NB4 (cell line): ENCODE data around the gene NIT1.

Experiments
- DNase-seq: peaks from one replicate; pipeline ENCODE4 v3.0.0; 2010; ENCODE audit warnings: low read depth
- H3K4me3 ChIP-seq: one replicate; pipeline ENCODE4 v1.5.1; 2011; ENCODE audit warnings: mild to moderate bottlenecking, low read depth, low read length, moderate library complexity
- MAX ChIP-seq: IDR thresholded peaks from 2 replicates; pipeline ENCODE4 v1.6.1; 2011; ENCODE audit warnings: low read depth, low read length
- MYC ChIP-seq: IDR thresholded peaks from 2 replicates; pipeline ENCODE4 v1.6.1; 2011; ENCODE audit warnings: low read depth, low read length
- POLR2A ChIP-seq: IDR thresholded peaks from 2 replicates; pipeline ENCODE4 v1.6.1; 2011; ENCODE audit warnings: mild to moderate bottlenecking; ENCODE audit not compliant: insufficient read length; ENCODE audit errors: extremely low read depth
- TF ChIP-seq, protein P1 (sequence below): IDR thresholded peaks from one replicate; pipeline ENCODE4 v1.5.1; 2012; ENCODE audit warnings: low read depth, low read length

The NIT1 gene

DNA sequence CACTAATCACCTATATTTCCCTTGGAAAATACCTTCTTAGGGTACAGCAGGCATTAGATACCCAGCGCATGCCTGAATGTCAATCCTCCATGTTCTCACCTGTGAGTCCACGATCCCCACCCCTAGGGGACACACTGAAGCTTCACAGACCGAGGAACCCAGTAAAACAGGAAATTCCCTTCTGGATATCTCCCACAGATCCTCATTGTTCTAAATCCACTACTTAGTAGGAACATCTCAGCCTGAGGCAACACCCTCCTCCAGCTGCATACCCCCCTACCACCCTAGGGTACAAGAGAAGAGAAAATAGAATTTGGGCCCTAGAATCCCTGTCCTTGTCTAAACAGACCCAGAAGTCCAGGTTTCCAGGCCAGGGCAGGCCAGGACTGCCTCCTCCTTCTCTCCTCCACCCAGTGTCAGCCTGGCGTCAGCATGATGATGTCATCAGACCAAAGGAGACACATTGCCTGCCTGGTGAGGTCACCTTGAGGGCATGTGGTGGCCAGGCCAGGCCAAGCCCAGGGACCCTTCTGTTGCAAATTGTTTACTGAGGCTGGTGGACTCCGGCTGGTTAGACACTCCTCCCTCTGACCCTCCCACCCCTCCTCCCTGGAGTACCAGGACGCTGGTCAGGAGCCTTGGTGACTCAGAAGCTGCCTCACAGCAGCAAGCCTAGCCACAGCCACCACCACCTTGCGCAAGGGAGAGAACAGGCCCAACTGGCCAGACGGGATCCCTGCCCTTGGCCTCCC lies 34.7 kb upstream of the NIT1 start:
- DNase-seq: peak; percentile 97
- peak; percentile 27; the same call in 1 of the 2 replicates for TF ChIP-seq MAX
- TF ChIP-seq MYC: 0 out of 2 replicates have a peak, but pooled peaks have one; percentile 10
- no peak for TF ChIP-seq POLR2A
- TF ChIP-seq, protein P1, sequence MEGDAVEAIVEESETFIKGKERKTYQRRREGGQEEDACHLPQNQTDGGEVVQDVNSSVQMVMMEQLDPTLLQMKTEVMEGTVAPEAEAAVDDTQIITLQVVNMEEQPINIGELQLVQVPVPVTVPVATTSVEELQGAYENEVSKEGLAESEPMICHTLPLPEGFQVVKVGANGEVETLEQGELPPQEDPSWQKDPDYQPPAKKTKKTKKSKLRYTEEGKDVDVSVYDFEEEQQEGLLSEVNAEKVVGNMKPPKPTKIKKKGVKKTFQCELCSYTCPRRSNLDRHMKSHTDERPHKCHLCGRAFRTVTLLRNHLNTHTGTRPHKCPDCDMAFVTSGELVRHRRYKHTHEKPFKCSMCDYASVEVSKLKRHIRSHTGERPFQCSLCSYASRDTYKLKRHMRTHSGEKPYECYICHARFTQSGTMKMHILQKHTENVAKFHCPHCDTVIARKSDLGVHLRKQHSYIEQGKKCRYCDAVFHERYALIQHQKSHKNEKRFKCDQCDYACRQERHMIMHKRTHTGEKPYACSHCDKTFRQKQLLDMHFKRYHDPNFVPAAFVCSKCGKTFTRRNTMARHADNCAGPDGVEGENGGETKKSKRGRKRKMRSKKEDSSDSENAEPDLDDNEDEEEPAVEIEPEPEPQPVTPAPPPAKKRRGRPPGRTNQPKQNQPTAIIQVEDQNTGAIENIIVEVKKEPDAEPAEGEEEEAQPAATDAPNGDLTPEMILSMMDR: no peak
- no peak overlapping the region for H3K4me3 ChIP-seq

DNA sequence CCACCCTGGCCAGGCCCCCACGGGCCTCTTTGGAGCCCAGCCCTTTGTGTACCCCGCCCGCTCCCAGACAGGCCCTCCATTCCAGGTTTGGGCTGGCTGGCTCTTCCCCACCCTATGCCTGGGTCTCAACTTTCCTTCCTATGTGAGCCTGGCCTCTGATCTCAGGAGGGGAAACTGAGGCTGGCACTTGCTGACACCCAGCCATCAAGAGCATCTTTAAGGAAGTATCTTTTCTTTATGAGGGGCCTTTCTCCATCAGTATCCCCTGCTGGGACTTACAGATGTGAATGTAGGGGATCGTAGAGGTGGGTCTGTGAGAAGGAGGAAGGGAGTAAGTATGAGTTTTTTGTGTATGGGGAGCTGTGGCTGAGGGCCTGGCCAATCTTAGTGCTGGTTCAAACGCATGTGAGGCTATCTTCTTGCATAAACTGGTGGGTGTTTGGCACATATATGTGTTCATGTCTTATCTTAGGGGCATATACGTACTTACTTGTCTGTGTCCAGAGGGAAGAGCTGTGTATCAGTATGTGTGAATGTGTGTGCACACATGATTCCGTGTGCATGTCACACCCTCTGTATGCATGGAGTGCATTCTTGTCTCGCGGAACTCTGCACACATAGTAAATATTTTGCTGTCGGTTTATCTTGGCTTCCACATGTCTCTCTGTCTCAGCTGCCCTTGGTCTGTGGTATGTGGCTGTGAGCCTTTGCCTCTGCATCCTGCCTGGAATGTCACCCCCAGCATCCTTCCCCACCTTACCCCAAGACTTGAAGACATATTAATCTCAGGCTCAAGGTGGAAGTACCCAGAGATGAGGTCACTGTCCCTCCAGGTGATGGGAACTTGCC lies 33.9 kb upstream of the NIT1 start:
- no peak for TF ChIP-seq MYC
- TF ChIP-seq MAX: no peak
- TF ChIP-seq, protein P1: no peak
- TF ChIP-seq POLR2A: no peak
- no peak overlapping the region for H3K4me3 ChIP-seq
- peak; percentile 68 for DNase-seq

GRCh38 chr1:161084597-161084988 lies 33.3 kb upstream of the NIT1 start:
- TF ChIP-seq MYC: no peak
- no peak for TF ChIP-seq MAX
- no peak for TF ChIP-seq POLR2A
- TF ChIP-seq, protein P1: no peak
- DNase-seq: no peak
- H3K4me3 ChIP-seq: no peak overlapping the region

GRCh38 chr1:161085165-161085564 lies 32.7 kb upstream of the NIT1 start:
- TF ChIP-seq, protein P1: no peak
- TF ChIP-seq MAX (no peak), MYC (no peak), POLR2A (no peak)
- H3K4me3 ChIP-seq: no peak overlapping the region
- no peak for DNase-seq

DNA sequence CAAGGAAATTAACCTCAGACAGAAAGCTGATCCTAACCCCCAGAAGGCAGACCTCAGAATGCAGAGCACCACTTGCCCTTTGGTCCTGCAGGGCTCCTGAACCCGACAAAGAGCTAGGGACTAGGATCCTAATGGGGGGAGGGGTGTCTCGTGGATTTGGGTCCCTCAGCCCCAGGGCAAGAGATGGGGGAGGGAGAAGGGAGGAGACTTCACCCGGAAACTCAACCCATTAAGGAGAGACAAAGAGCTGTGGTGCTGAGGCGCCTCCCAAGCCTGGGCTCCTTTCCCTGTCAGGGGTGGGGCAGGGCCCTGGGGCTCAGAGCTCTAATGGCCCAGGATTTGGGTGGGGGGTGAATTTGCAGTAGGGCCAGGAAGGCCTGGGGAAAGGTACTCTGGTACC lies 31.4 kb upstream of the NIT1 start:
- DNase-seq: no peak
- no peak for TF ChIP-seq MYC

GRCh38 chr1:161088587-161089110 lies 29.3 kb upstream of the NIT1 start:
- no peak for DNase-seq
- no peak for TF ChIP-seq MAX
- no peak for TF ChIP-seq POLR2A
- TF ChIP-seq, protein P1: no peak
- TF ChIP-seq MYC: no peak
- no peak overlapping the region for H3K4me3 ChIP-seq

More for the DNA sequence above, 31.4 kb upstream of the NIT1 start:
- no peak overlapping the region for H3K4me3 ChIP-seq
